H9 (cell line): ENCODE measurements around the gene ASXL1. TPM values are rescaled to one million over a fixed set of nuclear protein-coding genes. Genes with fewer than 3 reads are reported as not detected.

Experiments used
- DNase-seq: peaks from one replicate; pipeline ENCODE4 v3.0.0-alpha.2; 2017
- H2AFZ ChIP-seq: one replicate; pipeline ENCODE4 v1.6.1; 2013; ENCODE audit warnings: mild to moderate bottlenecking, low read length, control low read depth, moderate library complexity
- H2AK5ac ChIP-seq: 2 replicates; pipeline ENCODE4 v1.6.1; 2013; ENCODE audit warnings: low read length, control low read depth, mixed read lengths; ENCODE audit not compliant: insufficient read length
- H2BK120ac ChIP-seq: one replicate; pipeline ENCODE4 v1.6.1; 2013; ENCODE audit warnings: low read depth, mild to moderate bottlenecking, low read length, control low read depth, inconsistent platforms; ENCODE audit not compliant: poor library complexity, severe bottlenecking
- H2BK12ac ChIP-seq: 2 replicates; pipeline ENCODE4 v1.6.1; 2013; ENCODE audit warnings: low read length, control low read depth, mixed read lengths, low read depth; ENCODE audit not compliant: insufficient read length
- H2BK15ac ChIP-seq: 2 replicates; pipeline ENCODE4 v1.6.1; 2013; ENCODE audit warnings: low read depth, low read length, control low read depth
- H2BK20ac ChIP-seq: one replicate; pipeline ENCODE4 v1.6.1; 2013; ENCODE audit warnings: low read depth, mild to moderate bottlenecking, low read length, control low read depth, inconsistent platforms; ENCODE audit not compliant: poor library complexity, severe bottlenecking
- H2BK5ac ChIP-seq: 2 replicates; pipeline ENCODE4 v1.6.1; 2013; ENCODE audit warnings: low read length, control low read depth, mixed read lengths; ENCODE audit not compliant: insufficient read length
- H3K14ac ChIP-seq: 2 replicates; pipeline ENCODE4 v1.6.1; 2013; ENCODE audit warnings: low read length, control low read depth; ENCODE audit not compliant: insufficient read depth
- H3K18ac ChIP-seq: 2 replicates; pipeline ENCODE4 v1.6.1; 2013; ENCODE audit warnings: low read depth, mild to moderate bottlenecking, mixed read lengths, low read length, control low read depth; ENCODE audit not compliant: insufficient read length
- H3K23ac ChIP-seq: 2 replicates; pipeline ENCODE4 v1.6.1; 2013; ENCODE audit warnings: low read length, control low read depth, mixed read lengths, low read depth; ENCODE audit not compliant: insufficient read length
- H3K23me2 ChIP-seq: 2 replicates; pipeline ENCODE4 v1.6.1; 2013; ENCODE audit warnings: low read depth, mild to moderate bottlenecking, mixed read lengths, low read length, control low read depth; ENCODE audit not compliant: insufficient read length, poor library complexity, severe bottlenecking
- H3K27ac ChIP-seq: 2 replicates; pipeline ENCODE4 v1.5.1; 2013; ENCODE audit warnings: low read length, control low read depth, mixed read lengths, low read depth; ENCODE audit not compliant: insufficient read length
- H3K27me3 ChIP-seq: 2 replicates; pipeline ENCODE4 v1.6.1; 2013; ENCODE audit warnings: low read length, control low read depth, inconsistent platforms; ENCODE audit not compliant: insufficient read depth
- H3K4ac ChIP-seq: 2 replicates; pipeline ENCODE4 v1.6.1; 2013; ENCODE audit warnings: low read depth, mild to moderate bottlenecking, control low read depth, inconsistent platforms, low read length, moderate library complexity
- H3K4me1 ChIP-seq: 2 replicates; pipeline ENCODE4 v1.6.1; 2013; ENCODE audit warnings: low read length, control low read depth, inconsistent platforms; ENCODE audit not compliant: insufficient read depth
- H3K4me2 ChIP-seq: 2 replicates; pipeline ENCODE4 v1.6.1; 2013; ENCODE audit warnings: low read length, control low read depth, mixed read lengths; ENCODE audit not compliant: insufficient read length, insufficient read depth
- H3K56ac ChIP-seq: 2 replicates; pipeline ENCODE4 v1.6.1; 2013; ENCODE audit warnings: low read depth, mild to moderate bottlenecking, mixed read lengths, low read length, control low read depth; ENCODE audit not compliant: insufficient read length
- H3K79me1 ChIP-seq: 2 replicates; pipeline ENCODE4 v1.6.1; 2013; ENCODE audit warnings: low read depth, mild to moderate bottlenecking, moderate library complexity, low read length, control low read depth, inconsistent platforms; ENCODE audit not compliant: insufficient read depth, poor library complexity, severe bottlenecking
- H3K79me2 ChIP-seq: 2 replicates; pipeline ENCODE4 v1.6.1; 2013; ENCODE audit warnings: low read length, control low read depth, inconsistent platforms; ENCODE audit not compliant: insufficient read depth
- H3K9ac ChIP-seq: 2 replicates; pipeline ENCODE4 v1.6.1; 2013; ENCODE audit warnings: low read length, control low read depth, mixed read lengths; ENCODE audit not compliant: insufficient read length; ENCODE audit errors: extremely low read depth
- H3K9me3 ChIP-seq: one replicate; pipeline ENCODE4 v1.6.1; 2013; ENCODE audit warnings: low read depth, low read length, inconsistent platforms; ENCODE audit not compliant: control insufficient read depth
- H3T11ph ChIP-seq: one replicate; pipeline ENCODE4 v1.6.1; 2013; ENCODE audit warnings: mild to moderate bottlenecking, low read length, control low read depth, inconsistent platforms
- H4K20me1 ChIP-seq: one replicate; pipeline ENCODE4 v1.6.1; 2013; ENCODE audit not compliant: control insufficient read depth, insufficient read length, insufficient read depth
- H4K5ac ChIP-seq: 2 replicates; pipeline ENCODE4 v1.6.1; 2013; ENCODE audit warnings: low read depth, mild to moderate bottlenecking, mixed read lengths, low read length, control low read depth; ENCODE audit not compliant: insufficient read length
- H4K8ac ChIP-seq: replicated peaks from 2 replicates; pipeline ENCODE4 v1.6.1; 2013; ENCODE audit warnings: low read length, control low read depth, mixed read lengths, low read depth; ENCODE audit not compliant: insufficient read length
- H4K91ac ChIP-seq: 2 replicates; pipeline ENCODE4 v1.6.1; 2013; ENCODE audit warnings: low read depth, mild to moderate bottlenecking, moderate library complexity, mixed read lengths, low read length, control low read depth; ENCODE audit not compliant: insufficient read length
- H3K27ac Mint-ChIP-seq, 3 experiments: 2 replicates in 2 of 3; 3 replicates in 1 of 3; pipeline ENCODE4 v1.8.0; 2020 to 2021; ENCODE audit warnings: mixed read lengths in 3 of 3, mild to moderate bottlenecking in 1 of 3, moderate library complexity in 1 of 3
- H3K27me3 Mint-ChIP-seq: 2 replicates; pipeline ENCODE4 v1.8.0; 2021; ENCODE audit warnings: low read depth, mild to moderate bottlenecking, moderate library complexity, mixed read lengths
- H3K36me3 Mint-ChIP-seq, 3 experiments: 2 replicates in 2 of 3; 3 replicates in 1 of 3; pipeline ENCODE4 v1.8.0; 2020 to 2021; ENCODE audit warnings: low read depth in 3 of 3, mixed read lengths in 3 of 3; ENCODE audit not compliant: insufficient read depth in 1 of 3
- H3K4me1 Mint-ChIP-seq, 2 experiments: 2 replicates each; pipeline ENCODE4 v1.8.0; 2020; ENCODE audit warnings: mixed read lengths in 2 of 2
- H3K4me3 Mint-ChIP-seq, 2 experiments: 2 replicates in 1 of 2; 3 replicates in 1 of 2; pipeline ENCODE4 v1.8.0; 2020 to 2021; ENCODE audit warnings: mild to moderate bottlenecking in 2 of 2, mixed read lengths in 2 of 2, moderate library complexity in 1 of 2
- H3K9me3 Mint-ChIP-seq, 2 experiments: 2 replicates in 1 of 2; 3 replicates in 1 of 2; pipeline ENCODE4 v1.8.0; 2020; ENCODE audit warnings: mild to moderate bottlenecking in 2 of 2, mixed read lengths in 2 of 2, moderate library complexity in 1 of 2
- CTCF ChIP-seq: fragments of 200-600 bp; sonication (generic); conservative IDR thresholded peaks from 3 replicates; pipeline ENCODE4 v1.8.0; 2021; ENCODE audit warnings: antibody characterized with exemption, mild to moderate bottlenecking
- WGBS: extraction: QIAGEN DNeasy Blood & Tissue Kit; methylation state at CpG from one replicate; pipeline ENCODE4 v1.1.7; 2013; ENCODE audit warnings: missing lambda C conversion rate, low lambda C conversion rate, mixed read lengths; ENCODE audit not compliant: insufficient read length; ENCODE audit errors: extremely low coverage; 5-methylcytosine and 5-hydroxymethylcytosine counted together
- total RNA-seq: library from RNA; stranded (reverse); gene quantifications from 2 replicates; pipeline ENCODE4 v1.2.1, GENCODE V29; 2021

The ASXL1 gene
- total RNA-seq, 1 experiment from 2014 or later: 39.5 TPM

GRCh38 chr20:32395066-32395465 lies 36.9 kb downstream of the ASXL1 start:
- Mint-ChIP-seq H3K27ac (peak overlapping the region in 1 of 3 experiments; percentile 12; a peak in 1 of 7 replicates), H3K4me3 (no peak overlapping the region), H3K4me1 (no peaks in the 10 kb centered on the region), H3K9me3 (no peaks in the 10 kb centered on the region), H3K36me3 (no peaks in the 10 kb centered on the region), H3K27me3 (no peaks in the 10 kb centered on the region)
- Histone ChIP-seq H3K27ac (no peak overlapping the region), H3K9me3 (no peaks in the 10 kb centered on the region), H3T11ph (no peak overlapping the region), H2BK12ac (no peak overlapping the region), H3K18ac (no peak overlapping the region), H3K56ac (no peak overlapping the region), H2AK5ac (no peak overlapping the region), H4K20me1 (no peaks in the 10 kb centered on the region), H2BK15ac (no peak overlapping the region), H3K4me1 (no peaks in the 10 kb centered on the region), H2BK5ac (no peak overlapping the region), H2AFZ (no peak overlapping the region), H4K8ac (no peak overlapping the region), H3K9ac (no peak overlapping the region), H3K79me2 (no peaks in the 10 kb centered on the region), H3K23ac (no peak overlapping the region), H3K4ac (no peak overlapping the region), H4K5ac (no peak overlapping the region), H2BK120ac (no peak overlapping the region), H3K23me2 (no peaks in the 10 kb centered on the region), H3K27me3 (no peaks in the 10 kb centered on the region), H4K91ac (no peak overlapping the region), H3K4me2 (no peak overlapping the region), H2BK20ac (no peak overlapping the region), H3K14ac (no peak overlapping the region), H3K79me1 (no peaks in the 10 kb centered on the region)
- DNase-seq: no peak
- no peak for TF ChIP-seq CTCF
- no CpG with 5 or more reads among the region's 3 CpGs for WGBS
